Neural cell (in vitro differentiated cells): ENCODE results near the gene FKRP. TPM values are rescaled to one million over a fixed set of nuclear protein-coding genes. Genes with fewer than 3 reads are reported as not detected.
"Not testable (repeated sequence)": the region's sequence is repeated elsewhere in the genome, so short reads cannot be mapped to it uniquely, and the experiment has no call there.

Source experiments
- H2AFZ ChIP-seq: fragments of 200-600, 300-800 bp; sonication (generic), shearing (Covaris generic); 2 replicates; pipeline ENCODE4 v1.6.0; 2014; ENCODE audit warnings: low read depth, mild to moderate bottlenecking, antibody characterized with exemption, low read length, moderate library complexity
- H3F3A ChIP-seq: fragments of 200-600 bp; shearing (Covaris generic); 2 replicates; pipeline ENCODE4 v1.6.1; 2016; ENCODE audit warnings: mild to moderate bottlenecking, moderate library complexity, mixed read lengths, antibody characterized with exemption, low read length; ENCODE audit not compliant: insufficient read depth, poor library complexity, severe bottlenecking
- H3K27ac ChIP-seq: fragments of 200-600, 300-800 bp; sonication (generic), shearing (Covaris generic); 2 replicates; pipeline ENCODE4 v1.5.1; 2014; ENCODE audit warnings: mild to moderate bottlenecking, low read length, moderate library complexity
- H3K27me3 ChIP-seq: fragments of 300-800, 200-600 bp; sonication (generic), shearing (Covaris generic); 2 replicates; pipeline ENCODE4 v1.6.0; 2014; ENCODE audit warnings: mild to moderate bottlenecking, low read depth, low read length, moderate library complexity; ENCODE audit not compliant: insufficient read depth
- H3K36me3 ChIP-seq: fragments of 300-800, 200-600 bp; sonication (generic), shearing (Covaris generic); 2 replicates; pipeline ENCODE4 v1.5.1; 2014; ENCODE audit warnings: mild to moderate bottlenecking, antibody characterized with exemption, low read length, moderate library complexity; ENCODE audit not compliant: insufficient read depth
- H3K4me2 ChIP-seq: fragments of 300-800, 200-600 bp; sonication (generic), shearing (Covaris generic); 2 replicates; pipeline ENCODE4 v1.6.0; 2014; ENCODE audit warnings: mild to moderate bottlenecking, low read length
- H3K4me3 ChIP-seq: fragments of 300-800, 200-600 bp; sonication (generic), shearing (Covaris generic); 2 replicates; pipeline ENCODE4 v1.5.1; 2014; ENCODE audit warnings: mild to moderate bottlenecking, low read length, moderate library complexity
- H3K79me2 ChIP-seq: fragments of 200-600 bp; shearing (Covaris generic); replicated peaks from 2 replicates; pipeline ENCODE4 v1.6.0; 2014; ENCODE audit warnings: mild to moderate bottlenecking, low read length, moderate library complexity; ENCODE audit not compliant: insufficient read depth
- H3K9ac ChIP-seq: fragments of 300-800, 200-600 bp; sonication (generic), shearing (Covaris generic); 2 replicates; pipeline ENCODE4 v1.6.1; 2016; ENCODE audit warnings: mild to moderate bottlenecking, low read length, mixed read lengths
- H3K9me2 ChIP-seq: fragments of 200-600 bp; shearing (Covaris generic); 2 replicates; pipeline ENCODE4 v1.6.1; 2016; ENCODE audit warnings: mild to moderate bottlenecking, low read length, mixed read lengths; ENCODE audit not compliant: insufficient read depth
- H3K9me3 ChIP-seq: fragments of 200-600, 300-800 bp; sonication (generic), shearing (Covaris generic); 2 replicates; pipeline ENCODE4 v1.6.1; 2016; ENCODE audit warnings: mild to moderate bottlenecking, mixed run types, low read length, moderate library complexity, mixed read lengths
- H4K20me1 ChIP-seq: fragments of 200-600 bp; shearing (Covaris generic); 2 replicates; pipeline ENCODE4 v1.6.1; 2016; ENCODE audit warnings: mild to moderate bottlenecking, mixed run types; ENCODE audit not compliant: insufficient read depth
- CTCF ChIP-seq: fragments of 450-650 bp; IDR thresholded peaks from 2 replicates; pipeline ENCODE4 v1.5.1; 2014; ENCODE audit warnings: antibody characterized with exemption, mild to moderate bottlenecking, moderate library complexity; ENCODE audit not compliant: poor library complexity, severe bottlenecking
- EP300 ChIP-seq: fragments of 450-650 bp; conservative IDR thresholded peaks from 2 replicates; pipeline ENCODE4 v1.6.1; 2014; ENCODE audit warnings: antibody characterized with exemption, mild to moderate bottlenecking, moderate library complexity; ENCODE audit not compliant: poor library complexity, severe bottlenecking
- EZH2 ChIP-seq: fragments of 200-600, 300-800 bp; shearing (Covaris generic), sonication (generic); IDR thresholded peaks from 2 replicates; pipeline ENCODE4 v1.6.1; 2014; ENCODE audit warnings: antibody characterized with exemption, low read length, borderline replicate concordance, mild to moderate bottlenecking; ENCODE audit not compliant: insufficient read depth, poor library complexity, severe bottlenecking
- MXI1 ChIP-seq: fragments of 450-650 bp; conservative IDR thresholded peaks from 2 replicates; pipeline ENCODE4 v1.6.1; 2014; ENCODE audit warnings: antibody characterized with exemption, mild to moderate bottlenecking; ENCODE audit not compliant: poor library complexity, severe bottlenecking
- POLR2AphosphoS5 ChIP-seq: IDR thresholded peaks from 2 replicates; pipeline ENCODE4 v1.6.1; 2012
- RAD21 ChIP-seq: fragments of 450-650 bp; conservative IDR thresholded peaks from 2 replicates; pipeline ENCODE4 v1.6.1; 2014; ENCODE audit warnings: antibody characterized with exemption, mild to moderate bottlenecking, moderate library complexity
- SMC3 ChIP-seq: fragments of 450-650 bp; conservative IDR thresholded peaks from 2 replicates; pipeline ENCODE4 v1.6.1; 2014; ENCODE audit warnings: antibody characterized with exemption, mild to moderate bottlenecking, moderate library complexity; ENCODE audit not compliant: poor library complexity
- TAF1 ChIP-seq: IDR thresholded peaks from 2 replicates; pipeline ENCODE4 v1.6.1; 2012; ENCODE audit warnings: low read depth
- polyA plus RNA-seq: library from polyadenylated mRNA; depleted of rRNA; stranded (reverse); fragments of >200 nt; gene quantifications from 2 replicates; pipeline ENCODE4 v1.2.3, GENCODE V29; 2014
- TF ChIP-seq, protein P1 (sequence below): IDR thresholded peaks from 2 replicates; pipeline ENCODE4 v1.6.1; 2012; ENCODE audit warnings: borderline replicate concordance

FKRP gene
- polyA plus RNA-seq, 1 donor from 2014 or later = 27.8 TPM

DNA sequence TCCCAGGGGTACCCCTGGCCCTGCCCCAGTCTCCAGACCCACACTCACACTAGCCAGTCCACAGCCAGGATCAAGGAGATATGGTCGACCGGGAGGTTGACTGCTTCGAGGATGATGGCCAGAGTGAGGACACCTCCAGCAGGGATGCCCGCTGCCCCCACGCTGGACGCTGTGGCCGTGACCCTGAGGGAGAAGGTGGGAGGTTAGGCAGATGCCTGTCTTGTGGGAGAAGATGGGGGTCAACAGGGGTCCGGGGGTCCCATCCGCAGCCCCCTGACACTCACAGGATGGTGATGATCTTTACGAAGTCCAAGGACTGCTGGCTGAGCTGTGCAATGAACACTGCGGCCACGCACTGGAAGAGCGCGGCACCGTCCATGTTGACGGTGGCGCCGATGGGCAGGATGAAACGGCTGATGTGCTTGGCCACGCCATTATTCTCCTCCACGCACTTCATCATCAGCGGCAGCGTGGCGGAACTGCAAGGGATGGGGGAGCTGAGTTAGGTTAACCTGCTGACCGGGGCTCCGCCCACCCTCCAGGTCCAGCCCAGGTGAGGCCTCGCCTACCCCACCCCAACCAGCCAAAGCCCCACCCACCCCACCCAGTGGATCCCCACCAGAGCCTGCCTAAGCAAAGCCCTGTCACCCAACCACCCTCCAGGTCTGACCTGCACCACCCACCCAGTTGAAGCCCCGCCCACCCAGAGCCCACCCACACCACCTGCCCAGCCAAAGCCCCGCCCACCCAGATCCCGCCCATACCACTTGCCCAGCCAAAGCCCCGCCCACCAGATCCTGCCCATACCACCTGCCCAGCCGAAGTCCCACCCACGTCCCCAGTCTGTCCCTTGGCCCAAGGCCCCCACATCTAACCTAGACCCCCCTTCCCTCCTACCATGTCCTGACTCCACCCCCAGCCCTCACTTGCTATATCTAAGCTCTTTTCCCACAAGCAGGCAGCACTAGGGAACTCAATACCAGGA lies 31.4 kb downstream of the FKRP start:
- Histone ChIP-seq H3K4me3 (no peak overlapping the region), H3K9me2 (no peaks in the 10 kb centered on the region), H3F3A (no peaks in the 10 kb centered on the region), H3K9me3 (no peaks in the 10 kb centered on the region), H3K27me3 (no peaks in the 10 kb centered on the region), H2AFZ (no peak overlapping the region), H3K27ac (no peak overlapping the region), H3K4me2 (no peak overlapping the region), H3K79me2 (no peaks in the 10 kb centered on the region), H3K36me3 (no peaks in the 10 kb centered on the region), H4K20me1 (no peaks in the 10 kb centered on the region), H3K9ac (no peak overlapping the region)
- TF ChIP-seq MXI1 (no peak), TAF1 (no peak), RAD21 (no peak), EZH2 (no peak), POLR2AphosphoS5 (no peak), EP300 (no peak)
- TF ChIP-seq, protein P1, sequence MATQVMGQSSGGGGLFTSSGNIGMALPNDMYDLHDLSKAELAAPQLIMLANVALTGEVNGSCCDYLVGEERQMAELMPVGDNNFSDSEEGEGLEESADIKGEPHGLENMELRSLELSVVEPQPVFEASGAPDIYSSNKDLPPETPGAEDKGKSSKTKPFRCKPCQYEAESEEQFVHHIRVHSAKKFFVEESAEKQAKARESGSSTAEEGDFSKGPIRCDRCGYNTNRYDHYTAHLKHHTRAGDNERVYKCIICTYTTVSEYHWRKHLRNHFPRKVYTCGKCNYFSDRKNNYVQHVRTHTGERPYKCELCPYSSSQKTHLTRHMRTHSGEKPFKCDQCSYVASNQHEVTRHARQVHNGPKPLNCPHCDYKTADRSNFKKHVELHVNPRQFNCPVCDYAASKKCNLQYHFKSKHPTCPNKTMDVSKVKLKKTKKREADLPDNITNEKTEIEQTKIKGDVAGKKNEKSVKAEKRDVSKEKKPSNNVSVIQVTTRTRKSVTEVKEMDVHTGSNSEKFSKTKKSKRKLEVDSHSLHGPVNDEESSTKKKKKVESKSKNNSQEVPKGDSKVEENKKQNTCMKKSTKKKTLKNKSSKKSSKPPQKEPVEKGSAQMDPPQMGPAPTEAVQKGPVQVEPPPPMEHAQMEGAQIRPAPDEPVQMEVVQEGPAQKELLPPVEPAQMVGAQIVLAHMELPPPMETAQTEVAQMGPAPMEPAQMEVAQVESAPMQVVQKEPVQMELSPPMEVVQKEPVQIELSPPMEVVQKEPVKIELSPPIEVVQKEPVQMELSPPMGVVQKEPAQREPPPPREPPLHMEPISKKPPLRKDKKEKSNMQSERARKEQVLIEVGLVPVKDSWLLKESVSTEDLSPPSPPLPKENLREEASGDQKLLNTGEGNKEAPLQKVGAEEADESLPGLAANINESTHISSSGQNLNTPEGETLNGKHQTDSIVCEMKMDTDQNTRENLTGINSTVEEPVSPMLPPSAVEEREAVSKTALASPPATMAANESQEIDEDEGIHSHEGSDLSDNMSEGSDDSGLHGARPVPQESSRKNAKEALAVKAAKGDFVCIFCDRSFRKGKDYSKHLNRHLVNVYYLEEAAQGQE = no peak

- not testable (repeated sequence) for H2AFZ ChIP-seq, H3K36me3 ChIP-seq, H3K9me3 ChIP-seq, H3K27ac ChIP-seq, H3F3A ChIP-seq, H3K4me3 ChIP-seq, H3K9ac ChIP-seq, H3K27me3 ChIP-seq, H4K20me1 ChIP-seq, H3K79me2 ChIP-seq, H3K4me2 ChIP-seq, H3K9me2 ChIP-seq
Observed at GRCh38 chr19:46777956-46778645, 32.2 kb downstream of the FKRP start.

DNA sequence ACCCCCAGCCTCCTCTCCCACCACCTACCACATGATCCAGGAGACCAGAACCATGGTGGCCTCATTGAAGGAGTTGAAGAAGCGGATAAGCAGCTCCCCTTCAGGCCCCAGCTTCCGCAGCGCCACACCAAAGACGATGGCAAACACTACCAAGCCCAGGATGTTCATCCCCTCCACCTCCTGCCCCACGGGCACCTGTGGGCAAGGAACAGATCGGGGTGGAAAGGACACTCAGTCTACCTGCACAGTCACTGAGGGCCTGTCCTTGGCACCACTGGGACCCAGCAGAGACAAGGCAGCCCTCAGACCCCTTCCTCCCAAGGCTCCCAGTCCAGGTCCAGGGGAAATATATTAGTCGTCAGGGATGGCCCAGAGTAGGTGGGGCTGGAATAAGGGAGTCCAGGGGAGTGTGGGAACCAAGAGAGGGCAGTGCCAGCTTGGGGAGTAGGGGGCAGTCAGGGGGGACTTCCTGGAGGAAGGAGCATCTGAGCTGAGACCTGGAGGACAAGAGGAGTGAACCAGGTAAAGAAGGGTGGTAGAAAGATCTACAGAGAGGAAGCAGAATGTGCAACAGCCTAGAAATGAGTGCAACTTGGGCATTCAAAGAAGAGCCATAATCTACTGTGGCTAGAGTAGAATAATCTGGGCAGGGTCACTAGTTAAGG lies 36.6 kb downstream of the FKRP start:
- TF ChIP-seq MXI1 = no peak
- no peak for TF ChIP-seq TAF1
- TF ChIP-seq SMC3 = no peak
- no peak for TF ChIP-seq EP300
- no peak for TF ChIP-seq EZH2
- TF ChIP-seq, protein P1 = no peak
- TF ChIP-seq RAD21 = no peak
- no peak for TF ChIP-seq POLR2AphosphoS5
- no peak for TF ChIP-seq CTCF
- Histone ChIP-seq H3K4me3 (no peak overlapping the region), H4K20me1 (no peaks in the 10 kb centered on the region), H3K9me3 (no peaks in the 10 kb centered on the region), H3K79me2 (no peaks in the 10 kb centered on the region), H3F3A (no peaks in the 10 kb centered on the region), H3K4me2 (no peak overlapping the region), H2AFZ (no peak overlapping the region), H3K9ac (no peak overlapping the region), H3K27ac (no peak overlapping the region), H3K36me3 (no peaks in the 10 kb centered on the region), H3K9me2 (no peaks in the 10 kb centered on the region), H3K27me3 (peaks cover 9% of the 10 kb centered on the region)
